Endometrial microvascular endothelial cells (primary cell): Measurements from ENCODE around the gene SLC2A1. TPM values are rescaled to one million over a fixed set of nuclear protein-coding genes. Genes with fewer than 3 reads are reported as not detected.

Source experiments
- in situ Hi-C: cut with HindIII; loops from 2 replicates; pipeline ENCODE4 v1.10.0; 2017; ENCODE audit warnings: low sequenced_read_pairs, low pct_unique_long_range_greater_than_20kb; ENCODE audit errors: inconsistent ontology term
- total RNA-seq: library from RNA; depleted of rRNA; stranded (reverse); fragments of >200 nt; gene quantifications from one replicate; pipeline ENCODE4 v1.2.3, GENCODE V29; 2015; ENCODE audit errors: inconsistent ontology term

Gene SLC2A1
- 39.0 TPM for total RNA-seq

GRCh38 chr1:42958488-42959319, at the start of gene SLC2A1:
Gene SLC2A1 (minus strand): TSS chr1:42958868. CDS start chr1:42958651, 217 bp downstream.
- in situ Hi-C loops: no loop called here

- in situ Hi-C loops: no loop called here
These were observed 48.9 kb upstream of the SLC2A1 start for GRCh38 chr1:43007377-43008114.

GRCh38 chr1:43005460-43006361, 47.0 kb upstream of the SLC2A1 start:
- in situ Hi-C loops: no loop called here

GRCh38 chr1:43004587-43005459, 46.2 kb upstream of the SLC2A1 start:
- in situ Hi-C loops: no loop called here

- in situ Hi-C loops: no loop called here
These were observed 44.1 kb upstream of the SLC2A1 start for GRCh38 chr1:43002766-43003165.

GRCh38 chr1:43002116-43002515, 43.4 kb upstream of the SLC2A1 start:
- in situ Hi-C loops: no loop called here

- in situ Hi-C loops: no loop called here
These were observed 42.8 kb upstream of the SLC2A1 start for GRCh38 chr1:43001434-43001833.

- in situ Hi-C loops: no loop called here
These were observed 41.6 kb upstream of the SLC2A1 start for GRCh38 chr1:43000271-43000670.

GRCh38 chr1:42999308-42999707, 40.6 kb upstream of the SLC2A1 start:
- in situ Hi-C loops: no loop called here

GRCh38 chr1:42998386-42998785, 39.7 kb upstream of the SLC2A1 start:
- in situ Hi-C loops: no loop called here

GRCh38 chr1:42996384-42996970, 37.8 kb upstream of the SLC2A1 start:
- in situ Hi-C loops: no loop called here

GRCh38 chr1:42993502-42994136, 35.0 kb upstream of the SLC2A1 start:
- in situ Hi-C loops: no loop called here

GRCh38 chr1:42992054-42992571, 33.4 kb upstream of the SLC2A1 start:
- in situ Hi-C loops: no loop called here

- in situ Hi-C loops: no loop called here
These were observed 32.2 kb upstream of the SLC2A1 start for GRCh38 chr1:42990757-42991346.

GRCh38 chr1:42983693-42984092, 25.0 kb upstream of the SLC2A1 start:
- in situ Hi-C loops: no loop called here

- in situ Hi-C loops: no loop called here
These were observed 24.6 kb upstream of the SLC2A1 start for GRCh38 chr1:42983253-42983652.

- in situ Hi-C loops: no loop called here
These were observed 24.0 kb upstream of the SLC2A1 start for GRCh38 chr1:42982641-42983040.
